H9 (cell line): Measurements from ENCODE around the gene ZNF165. TPM values are rescaled to one million over a fixed set of nuclear protein-coding genes. Genes with fewer than 3 reads are reported as not detected.
"Not testable (repeated sequence)": the region's sequence is repeated elsewhere in the genome, so short reads cannot be mapped to it uniquely, and the experiment has no call there.

Experiments
- DNase-seq: peaks from one replicate; pipeline ENCODE4 v3.0.0-alpha.2; 2017
- H2AFZ ChIP-seq: one replicate; pipeline ENCODE4 v1.6.1; 2013; ENCODE audit warnings: mild to moderate bottlenecking, low read length, control low read depth, moderate library complexity
- H2AK5ac ChIP-seq: 2 replicates; pipeline ENCODE4 v1.6.1; 2013; ENCODE audit warnings: low read length, control low read depth, mixed read lengths; ENCODE audit not compliant: insufficient read length
- H2BK120ac ChIP-seq: one replicate; pipeline ENCODE4 v1.6.1; 2013; ENCODE audit warnings: low read depth, mild to moderate bottlenecking, low read length, control low read depth, inconsistent platforms; ENCODE audit not compliant: poor library complexity, severe bottlenecking
- H2BK12ac ChIP-seq: 2 replicates; pipeline ENCODE4 v1.6.1; 2013; ENCODE audit warnings: low read length, control low read depth, mixed read lengths, low read depth; ENCODE audit not compliant: insufficient read length
- H2BK15ac ChIP-seq: 2 replicates; pipeline ENCODE4 v1.6.1; 2013; ENCODE audit warnings: low read depth, low read length, control low read depth
- H2BK20ac ChIP-seq: one replicate; pipeline ENCODE4 v1.6.1; 2013; ENCODE audit warnings: low read depth, mild to moderate bottlenecking, low read length, control low read depth, inconsistent platforms; ENCODE audit not compliant: poor library complexity, severe bottlenecking
- H2BK5ac ChIP-seq: 2 replicates; pipeline ENCODE4 v1.6.1; 2013; ENCODE audit warnings: low read length, control low read depth, mixed read lengths; ENCODE audit not compliant: insufficient read length
- H3K14ac ChIP-seq: 2 replicates; pipeline ENCODE4 v1.6.1; 2013; ENCODE audit warnings: low read length, control low read depth; ENCODE audit not compliant: insufficient read depth
- H3K18ac ChIP-seq: 2 replicates; pipeline ENCODE4 v1.6.1; 2013; ENCODE audit warnings: low read depth, mild to moderate bottlenecking, mixed read lengths, low read length, control low read depth; ENCODE audit not compliant: insufficient read length
- H3K23ac ChIP-seq: 2 replicates; pipeline ENCODE4 v1.6.1; 2013; ENCODE audit warnings: low read length, control low read depth, mixed read lengths, low read depth; ENCODE audit not compliant: insufficient read length
- H3K23me2 ChIP-seq: 2 replicates; pipeline ENCODE4 v1.6.1; 2013; ENCODE audit warnings: low read depth, mild to moderate bottlenecking, mixed read lengths, low read length, control low read depth; ENCODE audit not compliant: insufficient read length, poor library complexity, severe bottlenecking
- H3K27ac ChIP-seq: 2 replicates; pipeline ENCODE4 v1.5.1; 2013; ENCODE audit warnings: low read length, control low read depth, mixed read lengths, low read depth; ENCODE audit not compliant: insufficient read length
- H3K27me3 ChIP-seq: 2 replicates; pipeline ENCODE4 v1.6.1; 2013; ENCODE audit warnings: low read length, control low read depth, inconsistent platforms; ENCODE audit not compliant: insufficient read depth
- H3K4ac ChIP-seq: 2 replicates; pipeline ENCODE4 v1.6.1; 2013; ENCODE audit warnings: low read depth, mild to moderate bottlenecking, control low read depth, inconsistent platforms, low read length, moderate library complexity
- H3K4me1 ChIP-seq: 2 replicates; pipeline ENCODE4 v1.6.1; 2013; ENCODE audit warnings: low read length, control low read depth, inconsistent platforms; ENCODE audit not compliant: insufficient read depth
- H3K4me2 ChIP-seq: 2 replicates; pipeline ENCODE4 v1.6.1; 2013; ENCODE audit warnings: low read length, control low read depth, mixed read lengths; ENCODE audit not compliant: insufficient read length, insufficient read depth
- H3K56ac ChIP-seq: 2 replicates; pipeline ENCODE4 v1.6.1; 2013; ENCODE audit warnings: low read depth, mild to moderate bottlenecking, mixed read lengths, low read length, control low read depth; ENCODE audit not compliant: insufficient read length
- H3K79me1 ChIP-seq: 2 replicates; pipeline ENCODE4 v1.6.1; 2013; ENCODE audit warnings: low read depth, mild to moderate bottlenecking, moderate library complexity, low read length, control low read depth, inconsistent platforms; ENCODE audit not compliant: insufficient read depth, poor library complexity, severe bottlenecking
- H3K79me2 ChIP-seq: 2 replicates; pipeline ENCODE4 v1.6.1; 2013; ENCODE audit warnings: low read length, control low read depth, inconsistent platforms; ENCODE audit not compliant: insufficient read depth
- H3K9ac ChIP-seq: 2 replicates; pipeline ENCODE4 v1.6.1; 2013; ENCODE audit warnings: low read length, control low read depth, mixed read lengths; ENCODE audit not compliant: insufficient read length; ENCODE audit errors: extremely low read depth
- H3K9me3 ChIP-seq: one replicate; pipeline ENCODE4 v1.6.1; 2013; ENCODE audit warnings: low read depth, low read length, inconsistent platforms; ENCODE audit not compliant: control insufficient read depth
- H3T11ph ChIP-seq: one replicate; pipeline ENCODE4 v1.6.1; 2013; ENCODE audit warnings: mild to moderate bottlenecking, low read length, control low read depth, inconsistent platforms
- H4K20me1 ChIP-seq: one replicate; pipeline ENCODE4 v1.6.1; 2013; ENCODE audit not compliant: control insufficient read depth, insufficient read length, insufficient read depth
- H4K5ac ChIP-seq: 2 replicates; pipeline ENCODE4 v1.6.1; 2013; ENCODE audit warnings: low read depth, mild to moderate bottlenecking, mixed read lengths, low read length, control low read depth; ENCODE audit not compliant: insufficient read length
- H4K8ac ChIP-seq: replicated peaks from 2 replicates; pipeline ENCODE4 v1.6.1; 2013; ENCODE audit warnings: low read length, control low read depth, mixed read lengths, low read depth; ENCODE audit not compliant: insufficient read length
- H4K91ac ChIP-seq: 2 replicates; pipeline ENCODE4 v1.6.1; 2013; ENCODE audit warnings: low read depth, mild to moderate bottlenecking, moderate library complexity, mixed read lengths, low read length, control low read depth; ENCODE audit not compliant: insufficient read length
- H3K27ac Mint-ChIP-seq, 3 experiments: 2 replicates in 2 of 3; 3 replicates in 1 of 3; pipeline ENCODE4 v1.8.0; 2020 to 2021; ENCODE audit warnings: mixed read lengths in 3 of 3, mild to moderate bottlenecking in 1 of 3, moderate library complexity in 1 of 3
- H3K27me3 Mint-ChIP-seq: 2 replicates; pipeline ENCODE4 v1.8.0; 2021; ENCODE audit warnings: low read depth, mild to moderate bottlenecking, moderate library complexity, mixed read lengths
- H3K36me3 Mint-ChIP-seq, 3 experiments: 2 replicates in 2 of 3; 3 replicates in 1 of 3; pipeline ENCODE4 v1.8.0; 2020 to 2021; ENCODE audit warnings: low read depth in 3 of 3, mixed read lengths in 3 of 3; ENCODE audit not compliant: insufficient read depth in 1 of 3
- H3K4me1 Mint-ChIP-seq, 2 experiments: 2 replicates each; pipeline ENCODE4 v1.8.0; 2020; ENCODE audit warnings: mixed read lengths in 2 of 2
- H3K4me3 Mint-ChIP-seq, 2 experiments: 2 replicates in 1 of 2; 3 replicates in 1 of 2; pipeline ENCODE4 v1.8.0; 2020 to 2021; ENCODE audit warnings: mild to moderate bottlenecking in 2 of 2, mixed read lengths in 2 of 2, moderate library complexity in 1 of 2
- H3K9me3 Mint-ChIP-seq, 2 experiments: 2 replicates in 1 of 2; 3 replicates in 1 of 2; pipeline ENCODE4 v1.8.0; 2020; ENCODE audit warnings: mild to moderate bottlenecking in 2 of 2, mixed read lengths in 2 of 2, moderate library complexity in 1 of 2
- total RNA-seq: library from RNA; stranded (reverse); gene quantifications from 2 replicates; pipeline ENCODE4 v1.2.1, GENCODE V29; 2021

Gene ZNF165
- total RNA-seq, 1 experiment from 2014 or later: 5.8 TPM

GRCh38 chr6:28102699-28103098 is 22.3 kb downstream of the ZNF165 start:
- H3K36me3 Mint-ChIP-seq, H3K56ac ChIP-seq, H3K9me3 ChIP-seq, H4K5ac ChIP-seq, H4K91ac ChIP-seq, H3K79me1 ChIP-seq, H2BK5ac ChIP-seq, H3K4ac ChIP-seq, H3K27ac Mint-ChIP-seq, H3K9ac ChIP-seq, H2BK12ac ChIP-seq, H3K14ac ChIP-seq, H3K4me1 Mint-ChIP-seq, H3T11ph ChIP-seq, H3K79me2 ChIP-seq, H3K23me2 ChIP-seq, H3K27ac ChIP-seq, DNase-seq, H3K23ac ChIP-seq, H3K4me1 ChIP-seq, H3K4me2 ChIP-seq, H2AK5ac ChIP-seq, H2BK15ac ChIP-seq, H4K8ac ChIP-seq, H3K27me3 ChIP-seq, H2BK20ac ChIP-seq, H3K18ac ChIP-seq, H4K20me1 ChIP-seq, H2AFZ ChIP-seq, H2BK120ac ChIP-seq: not testable (repeated sequence)
- Mint-ChIP-seq H3K9me3 (peaks cover 5 to 17% of the 10 kb centered on the region in 2 experiments; a peak in 4 of 5 replicates), H3K4me3 (0 out of 5 replicates have a peak overlapping the region, but pooled peaks of 1 of the 2 experiments have one; percentile 25), H3K27me3 (peaks cover 43% of the 10 kb centered on the region)
